SKM-1 treated with dmso at 0.1 percent for 144 hours (cell line): ENCODE measurements around the gene ABCC8.

Experiments used
- DNase-seq: peaks from one replicate; lab custom pipeline; 2025; ENCODE audit not compliant: unreplicated experiment; lab: John Stamatoyannopoulos, UW

ABCC8 gene

GRCh38 chr11:17476317-17477083, at the start of gene ABCC8:
Gene ABCC8, minus strand, starts transcription at chr11:17476845. Its CDS starts 69 bp downstream, at chr11:17476776.
- no peak for DNase-seq

- DNase-seq: no peak
Observed at GRCh38 chr11:17526326-17526725, 49.7 kb upstream of the ABCC8 start.

GRCh38 chr11:17525570-17525969, 48.9 kb upstream of the ABCC8 start:
- no peak for DNase-seq

DNA sequence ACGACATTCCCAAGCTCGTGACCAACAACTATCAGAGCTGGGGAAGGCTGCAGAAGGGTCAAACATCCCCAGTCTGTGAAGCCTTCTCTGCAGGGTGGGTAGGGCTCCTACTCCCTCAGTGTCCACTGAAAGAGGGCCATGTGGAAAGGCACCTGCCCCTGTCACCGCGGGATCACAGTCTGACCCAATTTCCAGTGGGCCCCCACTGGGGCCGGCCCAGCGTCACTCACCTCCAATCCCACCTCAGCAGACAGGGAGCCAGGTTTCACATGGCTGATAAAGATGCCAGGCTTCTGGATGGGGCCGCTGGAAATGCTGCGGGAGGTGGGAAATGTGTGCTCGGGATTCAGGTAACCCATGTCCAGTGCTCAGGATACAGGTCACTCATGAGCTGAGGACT, 47.6 kb upstream of the ABCC8 start:
- DNase-seq: no peak

- no peak for DNase-seq
Observed at GRCh38 chr11:17522655-17523054, 46.0 kb upstream of the ABCC8 start.

DNA sequence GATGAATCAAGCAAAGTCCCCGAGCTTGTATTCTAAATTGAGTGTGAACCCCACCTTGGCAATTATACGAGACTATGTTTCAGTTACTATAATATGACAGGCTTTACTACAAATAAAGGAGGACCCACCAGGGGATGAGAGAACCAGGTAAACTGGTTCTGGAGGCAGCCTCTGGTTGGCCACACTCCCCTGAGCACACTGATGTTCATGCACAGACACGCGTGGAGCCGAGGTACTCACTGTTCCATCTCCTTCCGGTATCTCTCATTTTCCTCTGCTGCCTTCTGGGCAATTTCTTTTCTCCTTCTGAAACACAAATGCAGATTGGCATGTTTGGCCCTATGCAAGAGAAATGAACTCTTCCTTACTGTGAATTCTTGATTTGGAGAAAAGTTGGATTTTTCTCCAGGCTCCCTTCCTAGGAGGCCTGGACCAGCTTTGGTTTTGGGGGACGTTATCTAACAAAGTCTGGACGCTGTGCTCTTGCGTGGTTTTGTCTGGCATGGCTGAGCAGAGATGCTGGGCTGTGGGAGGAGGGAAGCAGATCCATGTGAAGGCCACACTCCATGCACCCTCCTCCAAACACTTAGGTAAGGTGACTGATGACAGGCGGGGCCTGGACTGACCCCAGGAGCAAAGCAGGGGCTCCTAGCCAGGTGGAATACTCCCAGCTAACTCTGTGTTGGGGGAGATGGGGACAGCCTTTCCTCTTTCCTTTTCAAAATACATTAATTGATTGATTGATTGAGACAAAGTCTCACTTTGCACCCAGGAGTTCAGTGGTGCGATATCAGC, 44.7 kb upstream of the ABCC8 start:
- DNase-seq: no peak

GRCh38 chr11:17519061-17519885, 42.6 kb upstream of the ABCC8 start:
- no peak for DNase-seq

GRCh38 chr11:17518366-17518765, 41.7 kb upstream of the ABCC8 start:
- DNase-seq: no peak

DNA sequence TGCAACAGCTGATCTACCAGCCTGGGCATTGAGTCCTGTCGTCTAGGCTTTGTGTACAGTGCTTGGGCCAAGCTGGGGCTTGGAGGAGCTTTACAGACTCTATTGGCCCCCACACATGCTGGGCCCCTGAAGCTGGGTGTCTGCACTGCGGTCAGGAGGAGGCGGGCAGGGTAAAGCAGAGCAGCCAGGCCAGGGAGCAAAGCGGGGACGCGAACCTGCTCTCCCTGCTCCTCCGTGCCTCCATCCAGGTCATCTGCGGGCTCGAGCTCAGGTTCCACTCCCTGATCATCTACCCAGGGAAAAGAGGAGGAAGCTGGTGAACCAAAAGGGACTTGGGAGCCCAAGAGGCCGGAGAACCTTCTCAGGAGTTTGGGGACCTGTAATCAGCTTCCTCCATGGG, 40.5 kb upstream of the ABCC8 start:
- no peak for DNase-seq

- no peak for DNase-seq
Observed at GRCh38 chr11:17516551-17517150, 40.0 kb upstream of the ABCC8 start.

DNA sequence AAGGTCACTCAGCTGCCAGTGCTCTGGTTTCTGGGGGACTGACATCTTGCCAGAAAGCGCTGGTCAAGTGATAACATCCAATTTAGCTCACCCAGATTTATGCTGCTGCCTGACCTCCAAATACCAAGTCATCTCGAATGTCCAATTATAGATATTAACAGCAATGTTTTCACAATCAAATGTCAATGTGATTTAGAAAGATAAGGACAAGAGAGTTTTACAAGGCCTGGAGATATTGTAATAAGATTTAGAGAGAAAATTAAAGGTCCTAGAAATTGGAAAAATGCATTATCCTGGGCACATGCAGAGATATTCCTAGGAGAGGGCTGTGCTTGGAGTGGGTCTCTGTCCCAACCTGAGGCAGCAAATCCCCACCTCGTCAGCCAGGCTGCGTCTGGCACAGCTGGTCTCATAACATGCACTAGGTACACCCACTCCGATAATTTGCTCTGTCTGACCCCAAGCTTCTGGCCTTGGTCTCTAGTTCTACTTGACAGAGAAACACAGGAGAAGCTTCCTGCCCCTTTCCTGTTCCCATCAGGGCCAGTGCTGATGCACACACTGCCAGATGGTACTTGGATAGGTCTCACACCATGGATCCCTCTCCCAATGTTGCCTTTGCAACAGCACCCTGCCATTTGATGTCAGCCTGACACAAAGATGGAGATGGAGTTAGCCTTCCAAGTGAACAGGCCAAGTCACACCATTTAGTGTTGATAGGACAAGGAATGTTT, 39.0 kb upstream of the ABCC8 start:
- DNase-seq: no peak

DNA sequence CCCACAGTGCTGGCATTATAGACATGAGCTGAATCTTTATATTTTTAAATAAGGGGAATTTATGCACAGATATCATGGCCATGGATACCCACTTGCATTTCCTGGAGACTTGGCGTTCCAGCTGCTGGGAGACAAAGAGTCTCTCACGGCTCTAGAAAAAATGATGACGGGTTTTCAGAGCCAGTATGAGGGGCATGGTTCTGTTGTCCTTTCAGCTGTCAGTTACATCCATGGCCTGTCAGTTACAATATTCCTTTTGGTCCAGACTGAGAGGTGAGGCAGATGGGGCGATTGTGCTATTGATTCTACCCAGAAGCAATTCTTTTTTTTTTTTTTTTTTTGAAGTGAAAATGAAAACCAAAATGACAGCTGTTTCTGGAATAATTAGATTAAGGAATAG, 37.8 kb upstream of the ABCC8 start:
- no peak for DNase-seq

GRCh38 chr11:17513853-17514252, 37.2 kb upstream of the ABCC8 start:
- no peak for DNase-seq

DNA sequence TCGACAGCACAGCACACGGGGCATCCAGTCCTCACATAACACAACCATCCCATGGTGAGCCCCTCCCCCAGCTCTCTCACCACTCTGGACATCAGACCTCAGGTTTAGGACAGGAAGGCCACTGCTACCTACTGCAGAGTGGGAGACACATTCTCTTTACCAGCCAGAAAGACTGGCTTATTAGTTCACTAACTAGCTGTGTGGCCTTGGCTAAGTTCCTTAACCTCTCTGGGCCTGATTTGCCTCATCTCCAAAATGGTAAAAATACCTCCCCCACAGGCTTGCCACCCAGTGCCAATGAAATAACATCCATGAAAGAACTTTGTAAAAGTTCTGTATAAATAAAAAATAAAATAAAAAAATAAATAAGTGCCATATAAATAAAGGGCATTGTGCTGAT, 35.5 kb upstream of the ABCC8 start:
- DNase-seq: no peak

GRCh38 chr11:17511571-17511970, 34.9 kb upstream of the ABCC8 start:
- DNase-seq: no peak

DNA sequence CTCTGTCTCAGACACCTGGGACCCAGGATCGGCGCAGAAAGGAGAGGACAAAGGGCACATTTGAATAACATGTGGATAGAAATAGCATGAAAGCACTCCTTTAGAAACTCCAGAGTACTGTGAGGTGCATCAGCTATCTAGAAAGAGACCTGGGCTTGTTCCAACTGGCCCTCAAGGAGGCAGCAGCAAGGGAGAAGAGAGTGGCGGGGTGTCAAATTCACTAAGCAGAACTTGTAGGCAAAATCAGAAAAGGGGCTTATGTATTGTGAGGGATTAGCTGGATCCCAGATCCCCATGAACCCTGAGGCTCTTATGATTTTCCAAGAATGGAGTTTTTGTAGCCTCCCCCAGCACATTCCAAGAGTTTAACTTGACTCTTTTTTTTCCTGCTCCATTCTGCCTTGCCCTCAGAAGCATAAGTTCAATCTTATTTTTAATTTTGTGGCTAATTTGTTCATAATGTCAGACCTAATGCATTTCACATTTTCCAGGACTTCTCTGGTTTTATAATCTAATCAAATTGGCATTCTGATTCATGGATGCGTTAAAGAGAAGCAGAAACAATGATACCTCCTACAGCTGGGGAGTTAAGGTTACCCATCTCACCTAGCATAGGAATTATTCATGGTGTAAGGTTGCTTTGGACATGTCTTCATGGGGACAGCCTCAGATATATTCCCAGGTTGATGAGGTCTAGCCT, 34.0 kb upstream of the ABCC8 start:
- no peak for DNase-seq

GRCh38 chr11:17508791-17509190, 32.1 kb upstream of the ABCC8 start:
- DNase-seq: no peak

DNA sequence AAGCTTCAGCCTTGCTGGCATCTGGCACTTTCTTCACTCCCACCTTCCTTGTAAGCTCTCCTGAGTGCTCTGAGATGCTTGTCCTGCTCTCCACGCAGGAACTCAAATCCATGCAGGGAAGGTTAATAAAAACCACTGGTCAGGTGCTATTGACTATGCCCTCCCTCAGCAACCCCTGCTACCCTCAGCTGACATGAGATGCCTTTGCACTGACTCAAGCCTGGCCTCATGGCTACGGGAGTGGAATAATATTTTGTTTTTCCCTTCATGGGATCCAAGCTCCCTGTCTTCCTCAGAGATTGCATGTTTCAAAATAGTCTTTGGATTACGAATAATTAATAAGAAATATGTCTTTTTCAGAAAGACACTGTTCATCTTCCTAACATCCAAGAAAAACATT, 31.7 kb upstream of the ABCC8 start:
- no peak for DNase-seq

GRCh38 chr11:17507773-17508172, 31.1 kb upstream of the ABCC8 start:
- DNase-seq: no peak

- DNase-seq: no peak
Observed at GRCh38 chr11:17506942-17507341, 30.3 kb upstream of the ABCC8 start.
